ENCODE results near the gene TANGO6. TPM values are rescaled to one million over a fixed set of nuclear protein-coding genes. Genes with fewer than 3 reads are reported as not detected.

Gene TANGO6
- total RNA-seq, 1 experiment from 2014 or later, result 18.2 TPM

- H3K27ac Mint-ChIP-seq (ENCODE audit: unreplicated experiment), result no peak overlapping the region
- H3K4me3 Mint-ChIP-seq (ENCODE audit: unreplicated experiment), result no peak overlapping the region
- H3K27me3 ChIP-seq (replicated peaks; ENCODE audit: control insufficient read depth, insufficient read depth, low read length), result no peaks in the 10 kb centered on the region
- ChIA-PET POLR2A (no interaction called here), CTCF (no interaction called here)
- no peaks in the 10 kb centered on the region for H3K9me3 Mint-ChIP-seq (ENCODE audit: unreplicated experiment)
- intact Hi-C loops (cut with micrococcal nuclease; ENCODE audit: unreplicated experiment), result no loop called here
- no peaks in the 10 kb centered on the region for H3K36me3 Mint-ChIP-seq (ENCODE audit: insufficient read depth, unreplicated experiment)
- no peaks in the 10 kb centered on the region for H3K27me3 Mint-ChIP-seq (ENCODE audit: insufficient read depth, unreplicated experiment)
- H3K4me3 ChIP-seq (ENCODE audit: low read depth, low read length), result no peak overlapping the region
- no peaks in the 10 kb centered on the region for H3K9me3 ChIP-seq
- no peak for TF ChIP-seq CTCF (IDR thresholded peaks at IDR 0.05; ENCODE audit: insufficient read depth in 1 of 2, low read depth in 1 of 2, low read length in 1 of 2, severe bottlenecking in 1 of 2, unreplicated experiment in 1 of 2)
- no TSS peak for BruUV-seq (replicated peaks)
- H3K36me3 ChIP-seq (ENCODE audit: control insufficient read depth, insufficient read depth, low read length), result no peaks in the 10 kb centered on the region
- H3K4me1 ChIP-seq, result no peaks in the 10 kb centered on the region
- DNase-seq, result no peak
- no peaks in the 10 kb centered on the region for H3K4me1 Mint-ChIP-seq (ENCODE audit: low read depth, unreplicated experiment)
These were observed 211.7 kb downstream of the TANGO6 start for GRCh38 chr16:69055008-69055407.

- intact Hi-C loops (cut with micrococcal nuclease; ENCODE audit: unreplicated experiment), result no loop called here
- no peaks in the 10 kb centered on the region for H3K36me3 Mint-ChIP-seq (ENCODE audit: insufficient read depth, unreplicated experiment)
- H3K4me1 ChIP-seq, result no peaks in the 10 kb centered on the region
- H3K4me3 ChIP-seq (ENCODE audit: low read depth, low read length), result no peak overlapping the region
- no TSS peak for BruUV-seq (replicated peaks)
- no peaks in the 10 kb centered on the region for H3K27me3 Mint-ChIP-seq (ENCODE audit: insufficient read depth, unreplicated experiment)
- ChIA-PET POLR2A (no interaction called here), CTCF (no interaction called here)
- H3K4me3 Mint-ChIP-seq (ENCODE audit: unreplicated experiment), result no peak overlapping the region
- H3K4me1 Mint-ChIP-seq (ENCODE audit: low read depth, unreplicated experiment), result no peaks in the 10 kb centered on the region
- no peak for DNase-seq
- H3K27me3 ChIP-seq (replicated peaks; ENCODE audit: control insufficient read depth, insufficient read depth, low read length), result no peaks in the 10 kb centered on the region
- H3K9me3 Mint-ChIP-seq (ENCODE audit: unreplicated experiment), result no peaks in the 10 kb centered on the region
- H3K27ac Mint-ChIP-seq (ENCODE audit: unreplicated experiment), result no peak overlapping the region
- no peaks in the 10 kb centered on the region for H3K36me3 ChIP-seq (ENCODE audit: control insufficient read depth, insufficient read depth, low read length)
- H3K9me3 ChIP-seq, result no peaks in the 10 kb centered on the region
- TF ChIP-seq CTCF (IDR thresholded peaks at IDR 0.05; ENCODE audit: insufficient read depth in 1 of 2, low read depth in 1 of 2, low read length in 1 of 2, severe bottlenecking in 1 of 2, unreplicated experiment in 1 of 2), result no peak
These were observed 212.6 kb downstream of the TANGO6 start for GRCh38 chr16:69055980-69056379.

DNA sequence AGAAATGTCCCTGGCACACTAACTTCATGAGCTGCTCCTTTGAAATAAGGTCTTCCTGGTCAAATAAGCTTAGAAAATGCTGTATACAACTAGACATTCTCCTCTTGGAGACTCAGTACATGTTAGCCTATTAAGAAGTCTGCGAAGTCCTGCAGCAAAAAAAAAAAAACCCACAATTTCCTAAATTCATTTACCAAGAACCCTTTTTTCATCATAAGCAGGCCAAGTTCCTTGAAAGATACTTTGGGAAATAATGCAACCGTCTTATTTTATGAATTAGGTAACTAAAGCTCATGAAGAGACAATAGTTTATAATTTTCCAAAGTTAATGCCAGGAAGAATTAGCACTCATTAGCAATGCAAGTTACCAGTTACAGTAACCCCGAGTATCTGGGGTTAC lies 213.1 kb downstream of the TANGO6 start:
- H3K27me3 ChIP-seq (replicated peaks; ENCODE audit: control insufficient read depth, insufficient read depth, low read length), result no peaks in the 10 kb centered on the region
- POLR2A ChIA-PET, result no interaction called here
- H3K4me3 ChIP-seq (ENCODE audit: low read depth, low read length), result no peak overlapping the region
- H3K36me3 Mint-ChIP-seq (ENCODE audit: insufficient read depth, unreplicated experiment), result no peaks in the 10 kb centered on the region
- no TSS peak for BruUV-seq (replicated peaks)
- intact Hi-C loops (cut with micrococcal nuclease; ENCODE audit: unreplicated experiment), result no loop called here
- H3K27me3 Mint-ChIP-seq (ENCODE audit: insufficient read depth, unreplicated experiment), result no peaks in the 10 kb centered on the region
- H3K4me1 Mint-ChIP-seq (ENCODE audit: low read depth, unreplicated experiment), result no peaks in the 10 kb centered on the region
- no peaks in the 10 kb centered on the region for H3K9me3 ChIP-seq
- no peak for DNase-seq
- no peak overlapping the region for H3K27ac Mint-ChIP-seq (ENCODE audit: unreplicated experiment)
- CTCF ChIA-PET, result no interaction called here
- no peak for TF ChIP-seq CTCF (IDR thresholded peaks at IDR 0.05; ENCODE audit: insufficient read depth in 1 of 2, low read depth in 1 of 2, low read length in 1 of 2, severe bottlenecking in 1 of 2, unreplicated experiment in 1 of 2)
- no peaks in the 10 kb centered on the region for H3K9me3 Mint-ChIP-seq (ENCODE audit: unreplicated experiment)
- no peaks in the 10 kb centered on the region for H3K4me1 ChIP-seq
- H3K4me3 Mint-ChIP-seq (ENCODE audit: unreplicated experiment), result no peak overlapping the region
- H3K36me3 ChIP-seq (ENCODE audit: control insufficient read depth, insufficient read depth, low read length), result no peaks in the 10 kb centered on the region
